Smooth muscle cell (in vitro differentiated cells): Measurements from ENCODE around the gene OR52A1. TPM values are rescaled to one million over a fixed set of nuclear protein-coding genes. Genes with fewer than 3 reads are reported as not detected.
"Not testable (repeated sequence)": the region's sequence is repeated elsewhere in the genome, so short reads cannot be mapped to it uniquely, and the experiment has no call there.

Experiments used
- DNase-seq: peaks from one replicate; lab custom pipeline; 2025; ENCODE audit not compliant: unreplicated experiment; lab: John Stamatoyannopoulos, UW
- H2AFZ ChIP-seq: fragments of 200-600 bp; sonication (generic); 2 replicates; pipeline ENCODE4 v1.6.0; 2016; ENCODE audit warnings: antibody characterized with exemption, low read depth, mild to moderate bottlenecking
- H3F3A ChIP-seq: fragments of 200-600 bp; sonication (generic); 2 replicates; pipeline ENCODE4 v1.6.0; 2017; ENCODE audit warnings: antibody characterized with exemption, low read depth
- H3K27ac ChIP-seq: fragments of 200-600 bp; sonication (generic); 2 replicates; pipeline ENCODE4 v1.5.1; 2016; ENCODE audit warnings: low read depth, mild to moderate bottlenecking
- H3K27me3 ChIP-seq: fragments of 200-600 bp; sonication (generic); 2 replicates; pipeline ENCODE4 v1.6.1; 2016; ENCODE audit warnings: low read depth, mild to moderate bottlenecking
- H3K36me3 ChIP-seq: fragments of 200-600 bp; sonication (generic); 2 replicates; pipeline ENCODE4 v1.5.1; 2016; ENCODE audit warnings: low read depth
- H3K4me1 ChIP-seq: fragments of 200-600 bp; sonication (generic); 2 replicates; pipeline ENCODE4 v1.5.1; 2016; ENCODE audit warnings: low read depth
- H3K4me2 ChIP-seq: fragments of 200-600 bp; sonication (generic); 2 replicates; pipeline ENCODE4 v1.6.0; 2016; ENCODE audit warnings: mild to moderate bottlenecking
- H3K4me3 ChIP-seq: fragments of 200-600 bp; sonication (generic); 2 replicates; pipeline ENCODE4 v1.5.1; 2016; ENCODE audit warnings: mild to moderate bottlenecking
- H3K79me2 ChIP-seq: fragments of 200-600 bp; sonication (generic); 2 replicates; pipeline ENCODE4 v1.6.0; 2016; ENCODE audit warnings: low read depth, mild to moderate bottlenecking
- H3K9ac ChIP-seq: fragments of 200-600 bp; sonication (generic); 2 replicates; pipeline ENCODE4 v1.6.0; 2016; ENCODE audit warnings: low read depth
- H3K9me3 ChIP-seq: fragments of 200-600 bp; sonication (generic); replicated peaks from 2 replicates; pipeline ENCODE4 v1.5.1; 2016; ENCODE audit warnings: low read depth
- H4K20me1 ChIP-seq: fragments of 200-600 bp; sonication (generic); 2 replicates; pipeline ENCODE4 v1.6.0; 2016; ENCODE audit warnings: low read depth
- CTCF ChIP-seq: fragments of 200-600 bp; sonication (generic); IDR thresholded peaks from 2 replicates; pipeline ENCODE4 v1.5.1; 2017; ENCODE audit warnings: borderline replicate concordance, mild to moderate bottlenecking, antibody characterized with exemption; ENCODE audit not compliant: insufficient read depth, poor library complexity, severe bottlenecking
- WGBS: methylation state at CpG from one replicate; pipeline ENCODE4 v1.1.7; 2016; ENCODE audit warnings: low lambda C conversion rate; 5-methylcytosine and 5-hydroxymethylcytosine counted together
- polyA plus RNA-seq: library from polyadenylated mRNA; unstranded; fragments of >200 nt; fragmentation: Nextera tagmentation; extraction: Ambion mirVana; gene quantifications from 2 replicates; pipeline ENCODE4 v1.2.1, GENCODE V29; 2016
- total RNA-seq: library from RNA; depleted of rRNA; stranded (reverse); fragments of >200 nt; gene quantifications from 2 replicates; pipeline ENCODE4 v1.2.3, GENCODE V29; 2014

Gene OR52A1
- total and polyA plus RNA-seq, 2 experiments from 2014 or later = not detected

- H3F3A ChIP-seq, DNase-seq, H3K27ac ChIP-seq, H3K4me1 ChIP-seq, H3K9me3 ChIP-seq, H3K79me2 ChIP-seq, H3K4me3 ChIP-seq, H3K4me2 ChIP-seq, H4K20me1 ChIP-seq, H3K9ac ChIP-seq, H2AFZ ChIP-seq, H3K36me3 ChIP-seq, H3K27me3 ChIP-seq: not testable (repeated sequence)
- WGBS = 89% methylated on average over 6 of the region's 6 CpGs
Measured at GRCh38 chr11:5164807-5165206, 10.2 kb upstream of the OR52A1 start.

GRCh38 chr11:5161045-5161444 lies 6.5 kb upstream of the OR52A1 start:
- not testable (repeated sequence) for H3K9ac ChIP-seq, H3K79me2 ChIP-seq, H3K4me2 ChIP-seq, H2AFZ ChIP-seq, H3K4me1 ChIP-seq, H3F3A ChIP-seq, H3K4me3 ChIP-seq, H3K36me3 ChIP-seq, H4K20me1 ChIP-seq, DNase-seq, H3K9me3 ChIP-seq, H3K27ac ChIP-seq, H3K27me3 ChIP-seq
- 83% methylated on average over 1 of the region's 1 CpG for WGBS

- not testable (repeated sequence) for H2AFZ ChIP-seq, H3K36me3 ChIP-seq, H3K4me2 ChIP-seq, H3K4me1 ChIP-seq, H3K9me3 ChIP-seq, H3F3A ChIP-seq, H3K27ac ChIP-seq, DNase-seq, H3K79me2 ChIP-seq, H3K27me3 ChIP-seq, H3K9ac ChIP-seq, H4K20me1 ChIP-seq, H3K4me3 ChIP-seq
- WGBS = 86% methylated on average over 4 of the region's 4 CpGs
Measured at GRCh38 chr11:5160217-5160616, 5.7 kb upstream of the OR52A1 start.

GRCh38 chr11:5159806-5160205 lies 5.2 kb upstream of the OR52A1 start:
- Histone ChIP-seq H3K4me3 (no peak overlapping the region), H2AFZ (no peak overlapping the region), H3K27ac (no peak overlapping the region), H3K9ac (no peak overlapping the region), H3K79me2 (no peaks in the 10 kb centered on the region), H3K27me3 (no peaks in the 10 kb centered on the region), H4K20me1 (no peaks in the 10 kb centered on the region), H3K9me3 (no peaks in the 10 kb centered on the region), H3F3A (no peaks in the 10 kb centered on the region), H3K4me2 (no peak overlapping the region), H3K4me1 (no peaks in the 10 kb centered on the region), H3K36me3 (no peaks in the 10 kb centered on the region)
- no peak for TF ChIP-seq CTCF
- DNase-seq = no peak

- Histone ChIP-seq H3K27me3 (no peaks in the 10 kb centered on the region), H3K4me1 (no peaks in the 10 kb centered on the region), H3K4me2 (no peak overlapping the region), H3K9ac (no peak overlapping the region), H3K36me3 (no peaks in the 10 kb centered on the region), H3F3A (no peaks in the 10 kb centered on the region), H4K20me1 (no peaks in the 10 kb centered on the region), H3K79me2 (no peaks in the 10 kb centered on the region), H3K27ac (no peak overlapping the region), H3K9me3 (no peaks in the 10 kb centered on the region), H3K4me3 (no peak overlapping the region), H2AFZ (no peak overlapping the region)
- WGBS = 73% methylated on average over 3 of the region's 3 CpGs
- no peak for TF ChIP-seq CTCF
- DNase-seq = no peak
Measured at GRCh38 chr11:5153574-5154431, 754 bp downstream of the OR52A1 start.
